SH-SY5Y (cell line): ENCODE data around the gene TMEM187.

Source experiments
- GATA2 ChIP-seq: IDR thresholded peaks from 2 replicates; pipeline ENCODE4 v1.6.1; 2011; ENCODE audit warnings: mild to moderate bottlenecking, low read depth, low read length
- GATA3 ChIP-seq: IDR thresholded peaks from 2 replicates; pipeline ENCODE4 v1.6.1; 2011; ENCODE audit warnings: low read depth, mild to moderate bottlenecking, low read length, moderate library complexity

DNA sequence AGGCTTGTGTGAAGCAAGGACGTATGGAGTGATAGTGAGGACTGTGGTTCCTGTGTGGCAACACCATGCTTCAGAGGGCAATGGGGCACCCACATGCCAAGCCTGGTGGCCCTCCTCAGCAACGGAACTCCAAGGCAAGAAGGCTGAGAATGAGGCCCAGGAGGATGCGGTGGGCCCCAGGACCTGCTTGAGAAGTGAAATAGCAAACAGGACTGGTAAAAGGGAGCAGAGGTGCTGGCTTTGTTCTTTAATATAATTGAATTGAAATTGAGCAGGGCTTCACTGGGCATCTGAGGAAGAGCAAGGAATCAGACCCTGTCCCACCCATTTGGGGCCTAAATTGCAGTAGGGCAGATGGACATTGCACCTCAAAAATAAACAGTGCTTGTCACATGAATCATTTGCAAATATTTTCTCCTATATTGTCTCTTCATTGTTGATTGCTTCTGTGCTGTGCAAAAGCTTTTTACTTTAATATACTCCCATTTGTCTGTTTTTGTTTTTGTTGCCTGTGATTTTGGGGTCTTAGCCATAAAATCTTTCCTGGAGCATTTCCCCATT, 2.3 kb downstream of the TMEM187 start:
- no peak for TF ChIP-seq GATA2
- no peak for TF ChIP-seq GATA3
